Measurements from ENCODE around the gene DSG4. TPM values are rescaled to one million over a fixed set of nuclear protein-coding genes. Genes with fewer than 3 reads are reported as not detected.

Gene DSG4
- total RNA-seq, 1 experiment from 2014 or later = 0.07 TPM

DNA sequence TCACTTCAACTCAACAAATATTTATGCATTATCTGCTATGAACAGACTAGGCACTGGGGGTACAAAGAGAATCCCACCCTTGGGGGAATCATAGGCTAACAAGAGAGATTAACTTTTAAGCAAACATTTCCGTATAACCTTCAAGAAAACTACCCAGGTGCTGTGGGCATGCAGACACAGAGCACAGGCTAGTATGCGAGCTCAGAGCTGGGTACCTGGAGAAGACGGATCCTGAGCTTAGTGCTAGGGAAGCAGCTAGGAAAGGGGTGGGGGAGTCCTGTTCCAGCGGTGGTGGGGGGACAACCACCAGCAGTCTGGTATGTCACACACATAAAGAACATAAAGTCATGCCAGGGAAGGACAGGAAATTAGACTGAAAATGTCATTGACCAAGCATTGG is 53.5 kb downstream of the DSG4 start (continued):
- TF ChIP-seq, protein P1, sequence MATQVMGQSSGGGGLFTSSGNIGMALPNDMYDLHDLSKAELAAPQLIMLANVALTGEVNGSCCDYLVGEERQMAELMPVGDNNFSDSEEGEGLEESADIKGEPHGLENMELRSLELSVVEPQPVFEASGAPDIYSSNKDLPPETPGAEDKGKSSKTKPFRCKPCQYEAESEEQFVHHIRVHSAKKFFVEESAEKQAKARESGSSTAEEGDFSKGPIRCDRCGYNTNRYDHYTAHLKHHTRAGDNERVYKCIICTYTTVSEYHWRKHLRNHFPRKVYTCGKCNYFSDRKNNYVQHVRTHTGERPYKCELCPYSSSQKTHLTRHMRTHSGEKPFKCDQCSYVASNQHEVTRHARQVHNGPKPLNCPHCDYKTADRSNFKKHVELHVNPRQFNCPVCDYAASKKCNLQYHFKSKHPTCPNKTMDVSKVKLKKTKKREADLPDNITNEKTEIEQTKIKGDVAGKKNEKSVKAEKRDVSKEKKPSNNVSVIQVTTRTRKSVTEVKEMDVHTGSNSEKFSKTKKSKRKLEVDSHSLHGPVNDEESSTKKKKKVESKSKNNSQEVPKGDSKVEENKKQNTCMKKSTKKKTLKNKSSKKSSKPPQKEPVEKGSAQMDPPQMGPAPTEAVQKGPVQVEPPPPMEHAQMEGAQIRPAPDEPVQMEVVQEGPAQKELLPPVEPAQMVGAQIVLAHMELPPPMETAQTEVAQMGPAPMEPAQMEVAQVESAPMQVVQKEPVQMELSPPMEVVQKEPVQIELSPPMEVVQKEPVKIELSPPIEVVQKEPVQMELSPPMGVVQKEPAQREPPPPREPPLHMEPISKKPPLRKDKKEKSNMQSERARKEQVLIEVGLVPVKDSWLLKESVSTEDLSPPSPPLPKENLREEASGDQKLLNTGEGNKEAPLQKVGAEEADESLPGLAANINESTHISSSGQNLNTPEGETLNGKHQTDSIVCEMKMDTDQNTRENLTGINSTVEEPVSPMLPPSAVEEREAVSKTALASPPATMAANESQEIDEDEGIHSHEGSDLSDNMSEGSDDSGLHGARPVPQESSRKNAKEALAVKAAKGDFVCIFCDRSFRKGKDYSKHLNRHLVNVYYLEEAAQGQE (IDR thresholded peaks at IDR 0.05; ENCODE audit: low read depth) = no peak
- TF ChIP-seq YY1 (IDR thresholded peaks at IDR 0.05; ENCODE audit: extremely low read depth, insufficient replicate concordance, low read depth, low read length) (no peak), POLR2AphosphoS5 (IDR thresholded peaks at IDR 0.05; ENCODE audit: low read depth, low read length) (no peak), CEBPB (IDR thresholded peaks at IDR 0.05; ENCODE audit: low read depth) (no peak), TCF7L2 (IDR thresholded peaks at IDR 0.05; ENCODE audit: borderline replicate concordance, extremely low read depth, insufficient read depth, insufficient read length) (no peak)

DNA sequence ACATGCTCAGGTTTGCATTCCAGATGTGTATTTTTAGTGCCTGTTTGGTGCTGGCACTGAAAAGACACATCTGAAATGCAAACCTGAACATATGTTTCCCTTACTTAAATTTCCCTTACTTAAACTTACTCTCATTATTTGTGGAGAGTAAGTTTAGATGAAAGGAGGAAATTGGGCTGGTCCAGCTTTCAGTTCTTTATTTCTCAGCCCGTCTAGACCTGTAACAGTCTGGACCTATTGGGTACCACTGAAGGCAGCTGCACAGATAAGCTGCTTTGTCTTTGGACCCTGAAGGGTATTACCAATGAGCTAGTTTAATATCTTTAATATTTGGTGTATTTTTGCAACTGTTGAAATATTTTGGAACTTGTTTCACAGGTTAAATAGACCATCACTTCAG is 54.0 kb downstream of the DSG4 start:
- no peak overlapping the region for H3K9ac ChIP-seq (ENCODE audit: low read length)
- H3K36me3 ChIP-seq (ENCODE audit: control insufficient read depth in 1 of 2, insufficient read depth in 2 of 2, low read length in 2 of 2) = no peaks in the 10 kb centered on the region
- TF ChIP-seq EZH2 (IDR thresholded peaks at IDR 0.05) (no peak), POLR2AphosphoS5 (IDR thresholded peaks at IDR 0.05; ENCODE audit: low read depth, low read length) (no peak), ZNF274 (IDR thresholded peaks at IDR 0.05; ENCODE audit: low read depth, low read length) (no peak), TCF7L2 (IDR thresholded peaks at IDR 0.05; ENCODE audit: borderline replicate concordance, extremely low read depth, insufficient read depth, insufficient read length) (no peak), JUND (IDR thresholded peaks at IDR 0.05) (no peak), RAD21 (IDR thresholded peaks at IDR 0.05; ENCODE audit: low read depth) (no peak), SIN3A (IDR thresholded peaks at IDR 0.05; ENCODE audit: low read depth) (no peak), ZFX (IDR thresholded peaks at IDR 0.05) (no peak), SRF (IDR thresholded peaks at IDR 0.05; ENCODE audit: low read depth) (no peak), CBX3 (IDR thresholded peaks at IDR 0.05; ENCODE audit: low read depth) (no peak), EZH2phosphoT487 (IDR thresholded peaks at IDR 0.05; ENCODE audit: borderline replicate concordance) (no peak), ELF1 (IDR thresholded peaks at IDR 0.05; ENCODE audit: borderline replicate concordance, low read depth) (no peak), SP1 (IDR thresholded peaks at IDR 0.05; ENCODE audit: low read depth) (no peak), FOSL1 (IDR thresholded peaks at IDR 0.05; ENCODE audit: low read depth) (no peak)
- TF ChIP-seq, protein P2, sequence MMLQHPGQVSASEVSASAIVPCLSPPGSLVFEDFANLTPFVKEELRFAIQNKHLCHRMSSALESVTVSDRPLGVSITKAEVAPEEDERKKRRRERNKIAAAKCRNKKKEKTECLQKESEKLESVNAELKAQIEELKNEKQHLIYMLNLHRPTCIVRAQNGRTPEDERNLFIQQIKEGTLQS (IDR thresholded peaks at IDR 0.05) = no peak
- TF ChIP-seq, protein P3, sequence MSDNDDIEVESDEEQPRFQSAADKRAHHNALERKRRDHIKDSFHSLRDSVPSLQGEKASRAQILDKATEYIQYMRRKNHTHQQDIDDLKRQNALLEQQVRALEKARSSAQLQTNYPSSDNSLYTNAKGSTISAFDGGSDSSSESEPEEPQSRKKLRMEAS (IDR thresholded peaks at IDR 0.05) = no peak
- TF ChIP-seq, protein P1 (IDR thresholded peaks at IDR 0.05; ENCODE audit: low read depth) = no peak
- ChIA-PET RAD21 (ENCODE audit: low non-redundant PET in 1 of 2, low total read pairs in 2 of 2, uncharacterized antibody in 2 of 2, unreplicated experiment in 2 of 2) (no interaction called here), POLR2A (interaction anchor here (0.9 kb wide), 1 partner anchor 11 kb away, joined by 4 read pairs; no protein-coding TSS in a partner anchor), CTCF (interaction anchor here (0.7 kb wide), 1 partner anchor 9 kb away, joined by 3 read pairs; no protein-coding TSS in a partner anchor)
- H3K9me3 ChIP-seq (ENCODE audit: control insufficient read depth in 1 of 2, insufficient read depth in 1 of 2, low read depth in 1 of 2, low read length in 2 of 2) = no peaks in the 10 kb centered on the region
- DNase-seq (ENCODE audit: low read depth, low spot score) (no peak), ATAC-seq (no peak)
- H2AFZ ChIP-seq (ENCODE audit: low read depth, low read length, poor library complexity, severe bottlenecking) = peak overlapping the region; percentile 28
- H3K79me2 ChIP-seq (ENCODE audit: insufficient read depth, low read length) = no peaks in the 10 kb centered on the region
- no peak overlapping the region for H3K27ac ChIP-seq (ENCODE audit: low read depth, low read length)
- intact Hi-C loops (cut with micrococcal nuclease) = no loop called here
- H3K4me3 ChIP-seq (replicated peaks in 1 of 2; ENCODE audit: low read depth in 1 of 2, low read length in 2 of 2) = no peak overlapping the region
- H3K4me2 ChIP-seq (ENCODE audit: low read length) = peak overlapping the region; percentile 66
- no peaks in the 10 kb centered on the region for H4K20me1 ChIP-seq (ENCODE audit: insufficient read depth)
- no peaks in the 10 kb centered on the region for H3K9me2 ChIP-seq (ENCODE audit: insufficient read depth)
- no TSS peak for BruUV-seq (replicated peaks)
- no peaks in the 10 kb centered on the region for H3K27me3 ChIP-seq (ENCODE audit: insufficient read depth, low read length)
- peaks cover 5 to 20% of the 10 kb centered on the region in 2 experiments; a peak in 3 of 4 replicates for H3K4me1 ChIP-seq (ENCODE audit: control insufficient read depth in 1 of 2, insufficient read depth in 2 of 2, low read length in 2 of 2)
